GM10266 (cell line): Measurements from ENCODE around the gene BCAS3.

Experiments
- DNase-seq: peaks from one replicate; pipeline ENCODE4 v3.0.0; 2012; ENCODE audit errors: extremely low spot score
- TF ChIP-seq, protein P1 (sequence below): IDR thresholded peaks from 2 replicates; pipeline ENCODE4 v1.5.1; 2012; ENCODE audit warnings: mild to moderate bottlenecking, low read depth; ENCODE audit not compliant: control insufficient read depth, insufficient read depth; ENCODE audit errors: missing control alignments

Gene BCAS3

DNA sequence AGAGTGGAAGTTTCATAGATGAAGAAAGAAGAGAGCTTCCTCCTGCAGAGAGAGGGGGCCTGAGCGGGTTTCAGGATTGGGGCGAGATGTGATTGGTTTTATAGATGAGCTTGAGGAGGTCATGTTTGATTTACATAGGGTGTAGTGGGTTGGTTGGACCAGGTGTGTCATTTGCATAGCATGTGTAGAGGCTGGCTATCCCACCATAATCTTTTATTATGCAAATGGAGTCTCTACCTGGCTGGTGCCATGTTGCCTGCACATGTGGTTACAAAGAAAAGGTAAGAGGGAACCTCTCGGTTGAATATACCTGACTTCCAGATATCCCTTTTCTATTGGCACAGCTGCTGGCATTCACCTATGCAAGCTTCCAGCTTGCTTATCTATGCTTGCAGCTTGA lies 228.1 kb downstream of the BCAS3 start:
- no peak for DNase-seq
- TF ChIP-seq, protein P1, sequence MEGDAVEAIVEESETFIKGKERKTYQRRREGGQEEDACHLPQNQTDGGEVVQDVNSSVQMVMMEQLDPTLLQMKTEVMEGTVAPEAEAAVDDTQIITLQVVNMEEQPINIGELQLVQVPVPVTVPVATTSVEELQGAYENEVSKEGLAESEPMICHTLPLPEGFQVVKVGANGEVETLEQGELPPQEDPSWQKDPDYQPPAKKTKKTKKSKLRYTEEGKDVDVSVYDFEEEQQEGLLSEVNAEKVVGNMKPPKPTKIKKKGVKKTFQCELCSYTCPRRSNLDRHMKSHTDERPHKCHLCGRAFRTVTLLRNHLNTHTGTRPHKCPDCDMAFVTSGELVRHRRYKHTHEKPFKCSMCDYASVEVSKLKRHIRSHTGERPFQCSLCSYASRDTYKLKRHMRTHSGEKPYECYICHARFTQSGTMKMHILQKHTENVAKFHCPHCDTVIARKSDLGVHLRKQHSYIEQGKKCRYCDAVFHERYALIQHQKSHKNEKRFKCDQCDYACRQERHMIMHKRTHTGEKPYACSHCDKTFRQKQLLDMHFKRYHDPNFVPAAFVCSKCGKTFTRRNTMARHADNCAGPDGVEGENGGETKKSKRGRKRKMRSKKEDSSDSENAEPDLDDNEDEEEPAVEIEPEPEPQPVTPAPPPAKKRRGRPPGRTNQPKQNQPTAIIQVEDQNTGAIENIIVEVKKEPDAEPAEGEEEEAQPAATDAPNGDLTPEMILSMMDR = no peak

DNA sequence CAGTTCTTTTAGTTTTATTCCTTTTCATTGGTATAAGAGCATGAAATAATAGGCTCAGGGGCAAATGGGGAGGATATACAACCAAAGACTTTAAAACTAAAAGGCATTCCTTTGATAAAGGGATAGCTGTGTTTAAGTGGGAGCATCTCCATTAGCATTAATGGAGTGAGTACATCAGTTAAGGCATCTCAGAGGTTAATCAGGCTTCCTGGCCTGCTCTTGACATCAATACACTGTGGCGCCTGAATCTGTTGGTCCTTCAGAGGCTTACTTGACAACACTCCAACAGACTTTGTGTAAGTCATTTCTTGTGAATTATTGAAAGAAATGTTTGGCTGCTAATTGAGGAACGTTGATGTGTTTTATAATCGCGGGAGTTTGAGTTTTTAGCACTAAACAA lies 230.7 kb downstream of the BCAS3 start:
- TF ChIP-seq, protein P1 = no peak
- no peak for DNase-seq

DNA sequence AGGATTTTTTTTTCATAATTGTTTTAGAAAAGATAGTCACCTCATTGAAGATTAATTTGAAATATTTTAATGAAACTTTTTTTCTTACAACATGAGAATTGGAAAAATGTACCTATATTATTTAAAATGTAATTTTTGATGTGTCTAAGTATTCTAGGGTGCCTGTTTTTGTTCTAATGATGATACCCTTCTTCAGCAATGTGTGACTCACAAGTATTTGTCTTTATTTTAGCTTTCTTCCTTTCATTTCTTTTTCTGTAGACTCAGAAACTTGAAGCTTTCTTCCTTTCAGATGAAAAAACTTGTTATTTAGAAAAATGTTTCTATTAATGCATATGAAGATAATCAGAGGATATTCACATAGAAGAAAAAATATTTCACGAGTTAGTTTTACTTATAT lies 231.8 kb downstream of the BCAS3 start:
- DNase-seq = no peak
- TF ChIP-seq, protein P1 = no peak

DNA sequence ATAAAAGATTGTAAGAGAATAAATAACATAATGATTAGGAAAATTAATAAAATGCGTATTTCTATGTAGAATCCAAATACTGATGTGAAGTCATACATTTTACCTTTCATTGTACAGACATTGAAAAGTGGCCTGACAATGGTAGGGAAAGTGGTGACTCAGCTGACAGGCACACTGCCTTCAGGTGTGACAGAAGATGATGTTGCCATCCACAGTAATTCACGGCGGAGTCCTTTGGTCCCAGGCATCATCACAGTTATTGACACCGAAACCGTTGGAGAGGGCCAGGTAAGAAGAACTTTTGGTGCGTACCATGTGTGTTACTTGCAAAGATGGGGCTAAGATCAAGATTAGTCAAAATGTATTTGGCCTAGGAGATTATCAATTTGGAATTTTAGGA lies 232.8 kb downstream of the BCAS3 start:
- TF ChIP-seq, protein P1 = no peak

DNA sequence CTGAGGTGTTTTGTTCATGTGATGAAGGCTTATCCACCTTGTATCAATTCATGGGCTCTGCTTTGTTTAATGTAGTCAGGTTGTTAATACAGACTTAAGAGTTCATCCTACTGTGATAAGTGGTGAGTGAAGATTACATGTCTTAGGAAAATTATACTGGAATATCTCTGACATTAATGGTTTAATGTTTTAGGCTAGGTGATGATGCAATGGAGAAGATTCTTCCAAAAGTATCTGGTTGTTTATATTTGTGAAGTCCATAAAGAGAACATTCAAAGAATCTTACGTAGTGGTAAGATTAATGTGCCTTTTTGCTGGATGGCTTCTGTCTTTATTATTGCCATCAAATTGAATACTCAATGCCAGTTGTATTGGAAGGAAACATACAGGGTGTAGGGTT lies 236.4 kb downstream of the BCAS3 start:
- TF ChIP-seq, protein P1 = no peak
- DNase-seq = no peak

More for the DNA sequence above, 232.8 kb downstream of the BCAS3 start:
- no peak for DNase-seq

DNA sequence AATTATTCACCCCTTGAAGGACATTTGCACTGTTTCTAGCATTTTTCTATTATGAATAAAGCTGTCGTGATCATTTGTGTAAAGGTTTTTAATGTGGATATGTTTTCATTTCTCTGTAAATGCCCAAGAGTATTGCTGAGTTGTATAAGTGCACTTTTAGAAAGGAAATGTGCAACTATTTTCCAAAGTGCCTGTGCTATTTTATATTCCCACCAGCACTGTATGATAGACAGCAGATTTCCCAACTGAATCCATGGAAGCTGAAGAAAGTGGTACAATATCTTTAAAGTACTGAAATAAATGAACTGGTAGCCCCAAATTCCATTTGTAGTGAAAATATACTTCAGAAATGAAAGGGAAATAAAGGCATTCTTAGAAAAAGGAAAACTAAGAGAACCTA lies 238.4 kb downstream of the BCAS3 start:
- DNase-seq = no peak
- TF ChIP-seq, protein P1 = no peak

DNA sequence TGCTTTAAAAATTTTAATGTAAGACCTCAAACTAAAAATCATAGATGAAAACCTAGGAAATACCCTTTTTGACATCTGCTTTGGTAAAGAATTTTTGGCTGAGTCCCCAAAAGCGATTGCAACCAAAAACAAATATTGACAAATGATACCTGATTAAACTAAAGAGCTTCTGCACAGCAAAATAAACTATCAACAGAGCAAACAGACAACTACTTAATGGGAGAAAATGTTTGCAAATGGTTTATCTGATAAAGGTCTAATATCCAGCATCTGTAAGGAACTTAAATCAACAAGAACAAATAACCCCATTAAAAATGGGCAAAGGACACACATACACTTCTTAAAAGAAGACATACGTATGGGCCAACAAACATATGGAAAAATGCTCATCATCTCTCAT lies 242.5 kb downstream of the BCAS3 start:
- DNase-seq = no peak
- TF ChIP-seq, protein P1 = no peak
